H9 (cell line): ENCODE data around the gene GFER. TPM values are rescaled to one million over a fixed set of nuclear protein-coding genes. Genes with fewer than 3 reads are reported as not detected.

Experiments used
- DNase-seq: peaks from one replicate; pipeline ENCODE4 v3.0.0-alpha.2; 2017
- H2AFZ ChIP-seq: one replicate; pipeline ENCODE4 v1.6.1; 2013; ENCODE audit warnings: mild to moderate bottlenecking, low read length, control low read depth, moderate library complexity
- H2AK5ac ChIP-seq: 2 replicates; pipeline ENCODE4 v1.6.1; 2013; ENCODE audit warnings: low read length, control low read depth, mixed read lengths; ENCODE audit not compliant: insufficient read length
- H2BK120ac ChIP-seq: one replicate; pipeline ENCODE4 v1.6.1; 2013; ENCODE audit warnings: low read depth, mild to moderate bottlenecking, low read length, control low read depth, inconsistent platforms; ENCODE audit not compliant: poor library complexity, severe bottlenecking
- H2BK12ac ChIP-seq: 2 replicates; pipeline ENCODE4 v1.6.1; 2013; ENCODE audit warnings: low read length, control low read depth, mixed read lengths, low read depth; ENCODE audit not compliant: insufficient read length
- H2BK15ac ChIP-seq: 2 replicates; pipeline ENCODE4 v1.6.1; 2013; ENCODE audit warnings: low read depth, low read length, control low read depth
- H2BK20ac ChIP-seq: one replicate; pipeline ENCODE4 v1.6.1; 2013; ENCODE audit warnings: low read depth, mild to moderate bottlenecking, low read length, control low read depth, inconsistent platforms; ENCODE audit not compliant: poor library complexity, severe bottlenecking
- H2BK5ac ChIP-seq: 2 replicates; pipeline ENCODE4 v1.6.1; 2013; ENCODE audit warnings: low read length, control low read depth, mixed read lengths; ENCODE audit not compliant: insufficient read length
- H3K14ac ChIP-seq: 2 replicates; pipeline ENCODE4 v1.6.1; 2013; ENCODE audit warnings: low read length, control low read depth; ENCODE audit not compliant: insufficient read depth
- H3K18ac ChIP-seq: 2 replicates; pipeline ENCODE4 v1.6.1; 2013; ENCODE audit warnings: low read depth, mild to moderate bottlenecking, mixed read lengths, low read length, control low read depth; ENCODE audit not compliant: insufficient read length
- H3K23ac ChIP-seq: 2 replicates; pipeline ENCODE4 v1.6.1; 2013; ENCODE audit warnings: low read length, control low read depth, mixed read lengths, low read depth; ENCODE audit not compliant: insufficient read length
- H3K23me2 ChIP-seq: 2 replicates; pipeline ENCODE4 v1.6.1; 2013; ENCODE audit warnings: low read depth, mild to moderate bottlenecking, mixed read lengths, low read length, control low read depth; ENCODE audit not compliant: insufficient read length, poor library complexity, severe bottlenecking
- H3K27ac ChIP-seq: 2 replicates; pipeline ENCODE4 v1.5.1; 2013; ENCODE audit warnings: low read length, control low read depth, mixed read lengths, low read depth; ENCODE audit not compliant: insufficient read length
- H3K27me3 ChIP-seq: 2 replicates; pipeline ENCODE4 v1.6.1; 2013; ENCODE audit warnings: low read length, control low read depth, inconsistent platforms; ENCODE audit not compliant: insufficient read depth
- H3K4ac ChIP-seq: 2 replicates; pipeline ENCODE4 v1.6.1; 2013; ENCODE audit warnings: low read depth, mild to moderate bottlenecking, control low read depth, inconsistent platforms, low read length, moderate library complexity
- H3K4me1 ChIP-seq: 2 replicates; pipeline ENCODE4 v1.6.1; 2013; ENCODE audit warnings: low read length, control low read depth, inconsistent platforms; ENCODE audit not compliant: insufficient read depth
- H3K4me2 ChIP-seq: 2 replicates; pipeline ENCODE4 v1.6.1; 2013; ENCODE audit warnings: low read length, control low read depth, mixed read lengths; ENCODE audit not compliant: insufficient read length, insufficient read depth
- H3K56ac ChIP-seq: 2 replicates; pipeline ENCODE4 v1.6.1; 2013; ENCODE audit warnings: low read depth, mild to moderate bottlenecking, mixed read lengths, low read length, control low read depth; ENCODE audit not compliant: insufficient read length
- H3K79me1 ChIP-seq: 2 replicates; pipeline ENCODE4 v1.6.1; 2013; ENCODE audit warnings: low read depth, mild to moderate bottlenecking, moderate library complexity, low read length, control low read depth, inconsistent platforms; ENCODE audit not compliant: insufficient read depth, poor library complexity, severe bottlenecking
- H3K79me2 ChIP-seq: 2 replicates; pipeline ENCODE4 v1.6.1; 2013; ENCODE audit warnings: low read length, control low read depth, inconsistent platforms; ENCODE audit not compliant: insufficient read depth
- H3K9ac ChIP-seq: 2 replicates; pipeline ENCODE4 v1.6.1; 2013; ENCODE audit warnings: low read length, control low read depth, mixed read lengths; ENCODE audit not compliant: insufficient read length; ENCODE audit errors: extremely low read depth
- H3K9me3 ChIP-seq: one replicate; pipeline ENCODE4 v1.6.1; 2013; ENCODE audit warnings: low read depth, low read length, inconsistent platforms; ENCODE audit not compliant: control insufficient read depth
- H3T11ph ChIP-seq: one replicate; pipeline ENCODE4 v1.6.1; 2013; ENCODE audit warnings: mild to moderate bottlenecking, low read length, control low read depth, inconsistent platforms
- H4K20me1 ChIP-seq: one replicate; pipeline ENCODE4 v1.6.1; 2013; ENCODE audit not compliant: control insufficient read depth, insufficient read length, insufficient read depth
- H4K5ac ChIP-seq: 2 replicates; pipeline ENCODE4 v1.6.1; 2013; ENCODE audit warnings: low read depth, mild to moderate bottlenecking, mixed read lengths, low read length, control low read depth; ENCODE audit not compliant: insufficient read length
- H4K8ac ChIP-seq: replicated peaks from 2 replicates; pipeline ENCODE4 v1.6.1; 2013; ENCODE audit warnings: low read length, control low read depth, mixed read lengths, low read depth; ENCODE audit not compliant: insufficient read length
- H4K91ac ChIP-seq: 2 replicates; pipeline ENCODE4 v1.6.1; 2013; ENCODE audit warnings: low read depth, mild to moderate bottlenecking, moderate library complexity, mixed read lengths, low read length, control low read depth; ENCODE audit not compliant: insufficient read length
- H3K27ac Mint-ChIP-seq, 3 experiments: 2 replicates in 2 of 3; 3 replicates in 1 of 3; pipeline ENCODE4 v1.8.0; 2020 to 2021; ENCODE audit warnings: mixed read lengths in 3 of 3, mild to moderate bottlenecking in 1 of 3, moderate library complexity in 1 of 3
- H3K27me3 Mint-ChIP-seq: 2 replicates; pipeline ENCODE4 v1.8.0; 2021; ENCODE audit warnings: low read depth, mild to moderate bottlenecking, moderate library complexity, mixed read lengths
- H3K36me3 Mint-ChIP-seq, 3 experiments: 2 replicates in 2 of 3; 3 replicates in 1 of 3; pipeline ENCODE4 v1.8.0; 2020 to 2021; ENCODE audit warnings: low read depth in 3 of 3, mixed read lengths in 3 of 3; ENCODE audit not compliant: insufficient read depth in 1 of 3
- H3K4me1 Mint-ChIP-seq, 2 experiments: 2 replicates each; pipeline ENCODE4 v1.8.0; 2020; ENCODE audit warnings: mixed read lengths in 2 of 2
- H3K4me3 Mint-ChIP-seq, 2 experiments: 2 replicates in 1 of 2; 3 replicates in 1 of 2; pipeline ENCODE4 v1.8.0; 2020 to 2021; ENCODE audit warnings: mild to moderate bottlenecking in 2 of 2, mixed read lengths in 2 of 2, moderate library complexity in 1 of 2
- H3K9me3 Mint-ChIP-seq, 2 experiments: 2 replicates in 1 of 2; 3 replicates in 1 of 2; pipeline ENCODE4 v1.8.0; 2020; ENCODE audit warnings: mild to moderate bottlenecking in 2 of 2, mixed read lengths in 2 of 2, moderate library complexity in 1 of 2
- CTCF ChIP-seq: fragments of 200-600 bp; sonication (generic); conservative IDR thresholded peaks from 3 replicates; pipeline ENCODE4 v1.8.0; 2021; ENCODE audit warnings: antibody characterized with exemption, mild to moderate bottlenecking
- WGBS: extraction: QIAGEN DNeasy Blood & Tissue Kit; methylation state at CpG from one replicate; pipeline ENCODE4 v1.1.7; 2013; ENCODE audit warnings: missing lambda C conversion rate, low lambda C conversion rate, mixed read lengths; ENCODE audit not compliant: insufficient read length; ENCODE audit errors: extremely low coverage; 5-methylcytosine and 5-hydroxymethylcytosine counted together
- total RNA-seq: library from RNA; stranded (reverse); gene quantifications from 2 replicates; pipeline ENCODE4 v1.2.1, GENCODE V29; 2021

GFER gene
- total RNA-seq, 1 experiment from 2014 or later = 49.1 TPM

GRCh38 chr16:2013527-2013926 lies 29.5 kb downstream of the GFER start:
- no peak overlapping the region for H3K27ac ChIP-seq
- no peak overlapping the region for H3T11ph ChIP-seq
- Mint-ChIP-seq H3K36me3 (peaks cover under 1 to 3% (median 2%) of the 10 kb centered on the region in 3 experiments; a peak in 5 of 7 replicates), H3K9me3 (no peaks in the 10 kb centered on the region), H3K27ac (no peak overlapping the region), H3K4me1 (peaks cover 7 to 9% of the 10 kb centered on the region in 2 experiments), H3K27me3 (peaks cover 23% of the 10 kb centered on the region), H3K4me3 (no peak overlapping the region; a peak in 1 of 5 replicates)
- no peak overlapping the region for H3K4me2 ChIP-seq
- H3K27me3 ChIP-seq = no peaks in the 10 kb centered on the region
- no peak overlapping the region for H2BK5ac ChIP-seq
- no peak for DNase-seq
- H2BK20ac ChIP-seq = no peak overlapping the region
- no peak overlapping the region for H3K9ac ChIP-seq
- H3K14ac ChIP-seq = no peak overlapping the region
- H3K18ac ChIP-seq = no peak overlapping the region
- peaks cover 4% of the 10 kb centered on the region; the same call in 1 of the 2 replicates for H3K4me1 ChIP-seq
- H2BK120ac ChIP-seq = no peak overlapping the region
- no peak overlapping the region for H4K91ac ChIP-seq
- H3K9me3 ChIP-seq = no peaks in the 10 kb centered on the region
- H4K5ac ChIP-seq = no peak overlapping the region
- WGBS = no CpG with 5 or more reads among the region's 15 CpGs
- no peak overlapping the region for H3K56ac ChIP-seq
- H2AFZ ChIP-seq = no peak overlapping the region
- H2AK5ac ChIP-seq = no peak overlapping the region
- peaks cover 10% of the 10 kb centered on the region for H3K23me2 ChIP-seq
- no peak overlapping the region for H2BK12ac ChIP-seq
- H3K79me1 ChIP-seq = no peaks in the 10 kb centered on the region
- no peak overlapping the region for H3K4ac ChIP-seq
- H4K20me1 ChIP-seq = no peaks in the 10 kb centered on the region
- no peak overlapping the region for H2BK15ac ChIP-seq
- H4K8ac ChIP-seq = no peak overlapping the region
- no peak overlapping the region for H3K23ac ChIP-seq
- peaks cover 5% of the 10 kb centered on the region; the same call in 1 of the 2 replicates for H3K79me2 ChIP-seq
- TF ChIP-seq CTCF = no peak
